Esophagus (tissue), 2 donors: ENCODE results near the gene VRTN. TPM values are rescaled to one million over a fixed set of nuclear protein-coding genes. Genes with fewer than 3 reads are reported as not detected.
"Not testable (repeated sequence)": the region's sequence is repeated elsewhere in the genome, so short reads cannot be mapped to it uniquely, and the experiment has no call there.

ENCODE experiments used
- H3K27ac ChIP-seq, 2 donors: one replicate each; pipeline ENCODE4 v1.5.1; 2013; ENCODE audit warnings: low read depth in 2 of 2, mild to moderate bottlenecking in 2 of 2, inconsistent platforms in 1 of 2, low read length in 1 of 2, moderate library complexity in 1 of 2
- H3K27me3 ChIP-seq, 2 donors: one replicate each; pipeline ENCODE4 v1.6.1; 2013; ENCODE audit warnings: low read length in 2 of 2, control low read depth in 1 of 2, mild to moderate bottlenecking in 1 of 2; ENCODE audit not compliant: insufficient read depth in 2 of 2, control insufficient read depth in 1 of 2
- H3K36me3 ChIP-seq, 2 donors: one replicate each; pipeline ENCODE4 v1.6.1; 2013; ENCODE audit warnings: low read length in 1 of 2; ENCODE audit not compliant: control insufficient read depth in 2 of 2, insufficient read depth in 2 of 2
- H3K4me1 ChIP-seq, 2 donors: one replicate each; pipeline ENCODE4 v1.6.1; 2013; ENCODE audit warnings: low read length in 1 of 2; ENCODE audit not compliant: control insufficient read depth in 2 of 2, insufficient read depth in 2 of 2
- H3K4me3 ChIP-seq, 2 donors: one replicate each; pipeline ENCODE4 v1.5.1; 2013; ENCODE audit warnings: low read length in 2 of 2, mild to moderate bottlenecking in 2 of 2, low read depth in 1 of 2, moderate library complexity in 1 of 2
- H3K9me3 ChIP-seq, 2 donors: one replicate each; pipeline ENCODE4 v1.6.1; 2013; ENCODE audit warnings: mild to moderate bottlenecking in 2 of 2, low read depth in 1 of 2, low read length in 1 of 2, moderate library complexity in 1 of 2; ENCODE audit not compliant: control insufficient read depth in 2 of 2, insufficient read depth in 1 of 2
- WGBS, 2 donors: extraction: QIAGEN DNeasy Blood & Tissue Kit; methylation state at CpG; one replicate each; pipeline ENCODE4 v1.1.7; 2013; 5-methylcytosine and 5-hydroxymethylcytosine counted together
- polyA plus RNA-seq, 2 donors: library from polyadenylated mRNA; stranded (reverse); fragments of 200-250 nt; gene quantifications; one replicate each; pipeline ENCODE4 v1.2.3, GENCODE V29; 2013
- donor health status: healthy with polysubstance abuse.
- donor health status: Bipolar disorder and iron deficiency.

The VRTN gene
- polyA plus RNA-seq, 2 donors: not detected

GRCh38 chr14:74313601-74314000, 34.7 kb upstream of the VRTN start:
- H3K4me1 ChIP-seq: peaks cover 0 to 2% of the 10 kb centered on the region in 2 donors
- H3K27ac ChIP-seq: no peak overlapping the region
- no peaks in the 10 kb centered on the region for H3K36me3 ChIP-seq
- H3K27me3 ChIP-seq: no peaks in the 10 kb centered on the region
- WGBS, 2 donors: 60 to 68% methylated on average over 5 of the region's 5 CpGs
- H3K9me3 ChIP-seq: no peaks in the 10 kb centered on the region
- no peak overlapping the region for H3K4me3 ChIP-seq

GRCh38 chr14:74314576-74314975, 33.7 kb upstream of the VRTN start:
- 78 to 82% methylated on average over 4 of the region's 4 CpGs for WGBS, 2 donors
- H3K27ac ChIP-seq: no peak overlapping the region
- H3K27me3 ChIP-seq: no peaks in the 10 kb centered on the region
- no peaks in the 10 kb centered on the region for H3K36me3 ChIP-seq
- no peak overlapping the region for H3K4me3 ChIP-seq
- no peaks in the 10 kb centered on the region for H3K9me3 ChIP-seq
- H3K4me1 ChIP-seq: peaks cover 0 to 2% of the 10 kb centered on the region in 2 donors

DNA sequence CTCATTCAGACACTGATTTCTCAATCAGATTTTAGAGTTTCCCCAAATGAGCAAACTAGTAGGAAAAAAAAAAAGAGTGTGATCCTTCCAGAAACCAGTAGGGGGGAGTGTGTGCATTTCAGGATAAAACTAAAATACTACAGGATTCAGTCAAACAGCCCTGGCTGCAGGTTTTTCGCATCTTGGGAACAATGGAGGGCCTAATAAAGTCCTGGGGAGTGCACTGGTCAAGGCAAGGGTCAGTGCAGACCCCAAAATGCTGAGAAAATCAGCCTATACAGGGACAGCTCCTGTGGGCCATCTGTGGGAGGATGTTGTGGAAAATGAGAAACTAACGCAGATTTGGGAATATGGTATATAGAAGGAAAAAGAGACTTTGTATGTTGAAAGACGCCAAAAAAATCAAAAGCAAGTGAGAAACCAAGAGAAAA, 23.3 kb upstream of the VRTN start:
- H3K27ac ChIP-seq: no peak overlapping the region
- H3K27me3 ChIP-seq: no peaks in the 10 kb centered on the region
- WGBS, 2 donors: 62 to 66% methylated on average over 3 of the region's 3 CpGs
- no peaks in the 10 kb centered on the region for H3K4me1 ChIP-seq
- H3K36me3 ChIP-seq: no peaks in the 10 kb centered on the region
- no peaks in the 10 kb centered on the region for H3K9me3 ChIP-seq
- H3K4me3 ChIP-seq: no peak overlapping the region

- no peak overlapping the region for H3K4me3 ChIP-seq
- no peak overlapping the region for H3K27ac ChIP-seq
- H3K36me3 ChIP-seq: no peaks in the 10 kb centered on the region
- 74% methylated on average over 3 of the region's 3 CpGs for WGBS, 2 donors
- H3K27me3 ChIP-seq: no peaks in the 10 kb centered on the region
- H3K9me3 ChIP-seq: no peaks in the 10 kb centered on the region
- no peaks in the 10 kb centered on the region for H3K4me1 ChIP-seq
Measured at GRCh38 chr14:74325446-74325845, 22.8 kb upstream of the VRTN start.

DNA sequence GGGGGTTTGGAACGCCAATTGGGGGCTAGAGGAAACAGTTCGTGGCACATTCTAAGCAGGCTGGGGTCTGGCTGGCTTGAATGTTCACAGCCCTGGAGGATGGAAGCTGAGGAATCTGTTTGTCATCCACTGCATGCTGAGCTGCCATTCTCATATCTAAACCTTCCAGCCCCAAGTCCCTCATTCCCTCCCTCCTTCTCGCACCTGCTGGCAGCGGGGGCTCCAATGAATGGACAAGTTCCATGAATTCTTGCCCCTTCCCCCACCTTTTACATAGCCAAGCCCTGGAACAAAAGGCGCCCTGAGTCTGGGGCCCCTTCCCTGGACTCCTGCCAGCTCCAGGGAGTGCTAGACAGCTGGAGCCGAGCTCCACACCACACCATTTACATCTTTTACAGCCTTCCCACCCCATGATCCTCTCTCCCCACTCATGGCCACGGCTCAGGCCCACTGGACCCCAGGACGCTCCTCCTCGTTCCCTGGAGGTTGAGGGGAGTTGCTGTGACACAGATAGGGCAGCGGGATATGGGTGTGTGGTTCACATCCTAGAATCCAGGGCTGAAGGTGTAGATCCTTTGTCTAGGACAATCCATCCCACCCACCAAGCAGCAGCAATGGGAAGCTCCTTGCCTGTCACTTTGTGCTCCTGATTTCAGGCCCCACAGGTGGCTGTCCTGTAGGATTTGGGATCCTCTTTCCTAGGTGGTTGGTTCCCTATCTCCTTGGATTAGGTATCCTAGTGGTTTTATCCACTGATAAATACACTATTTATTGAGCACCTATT, 21.7 kb upstream of the VRTN start:
- Histone ChIP-seq H3K4me1 (no peaks in the 10 kb centered on the region), H3K9me3 (no peaks in the 10 kb centered on the region), H3K36me3 (no peaks in the 10 kb centered on the region), H3K27ac (no peak overlapping the region), H3K27me3 (no peaks in the 10 kb centered on the region), H3K4me3 (no peak overlapping the region)
- 33 to 40% methylated on average over 10 of the region's 10 CpGs for WGBS, 2 donors

DNA sequence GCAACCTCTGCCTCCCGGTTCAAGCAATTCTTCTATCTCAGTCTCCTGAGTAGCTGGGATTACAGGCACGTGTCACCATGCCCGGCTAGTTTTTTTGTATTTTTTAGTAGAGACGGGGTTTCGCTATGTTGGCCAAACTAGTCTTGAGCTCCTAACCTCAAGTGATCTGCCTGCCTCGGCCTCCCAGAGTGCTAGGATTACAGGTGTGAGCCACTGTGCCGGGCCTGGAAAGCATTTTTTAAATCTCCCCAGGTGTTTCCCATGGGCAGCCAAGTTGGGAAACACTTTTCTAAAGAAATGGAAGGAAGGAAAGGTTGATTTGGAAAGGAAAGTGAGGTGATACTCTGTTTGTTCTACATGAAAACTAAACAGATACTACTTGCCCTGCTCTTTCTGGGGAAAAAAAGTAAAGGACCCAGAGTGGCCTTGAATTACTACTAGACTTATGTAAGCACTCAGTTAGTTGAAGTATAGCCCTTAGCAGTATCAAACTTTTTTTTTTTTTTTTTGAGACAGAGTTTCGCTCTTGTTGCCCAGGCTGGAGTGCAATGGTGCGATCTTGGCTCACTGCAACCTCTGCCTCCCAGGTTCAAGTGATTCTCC, 18.2 kb upstream of the VRTN start:
- WGBS, 2 donors: 79 to 85% methylated on average over 7 to 8 of the region's 9 CpGs
- not testable (repeated sequence) for H3K9me3 ChIP-seq, H3K4me3 ChIP-seq, H3K27me3 ChIP-seq, H3K27ac ChIP-seq, H3K36me3 ChIP-seq, H3K4me1 ChIP-seq

DNA sequence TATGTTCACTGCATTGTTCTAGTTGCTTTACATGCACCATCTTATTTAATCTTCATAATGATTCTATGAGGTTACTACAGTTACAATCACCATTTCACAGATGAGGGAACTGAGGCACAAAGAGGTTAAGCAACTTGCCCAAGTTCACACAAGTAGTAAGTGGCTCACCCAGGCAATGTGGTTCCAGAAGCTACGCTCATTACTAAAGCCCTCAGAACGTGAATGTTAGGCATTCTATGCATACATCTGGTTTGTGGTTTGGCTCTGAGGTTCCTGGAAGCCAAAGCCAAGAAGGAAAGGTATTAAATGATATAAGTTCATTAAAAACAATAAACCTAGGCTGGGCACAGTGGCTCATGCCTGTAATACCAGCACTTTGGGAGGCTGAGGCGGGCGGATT, 14.4 kb upstream of the VRTN start:
- Histone ChIP-seq H3K9me3 (no peaks in the 10 kb centered on the region), H3K27ac (no peak overlapping the region), H3K4me3 (no peak overlapping the region), H3K36me3 (no peaks in the 10 kb centered on the region), H3K27me3 (no peaks in the 10 kb centered on the region), H3K4me1 (no peaks in the 10 kb centered on the region)
- 62 to 75% methylated on average over 4 of the region's 4 CpGs for WGBS, 2 donors

DNA sequence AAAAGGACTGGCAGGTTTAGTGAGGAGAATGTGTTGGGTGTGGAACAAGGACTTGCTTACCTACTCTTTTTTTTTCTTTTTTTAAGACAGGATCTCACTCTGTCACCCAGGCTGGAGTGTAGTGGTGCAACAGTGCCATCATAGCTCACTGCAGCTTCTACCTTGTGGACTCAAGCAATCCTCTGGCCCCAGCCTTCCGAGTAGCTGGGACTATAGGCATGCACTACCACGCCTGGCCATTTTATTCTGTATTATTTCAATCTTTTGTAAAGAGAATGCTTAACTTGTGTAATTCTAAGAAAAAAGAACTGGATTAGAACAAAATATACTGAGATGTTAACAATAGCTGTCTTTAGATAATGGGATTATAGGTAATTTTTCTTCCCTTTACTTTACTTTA, 1.9 kb upstream of the VRTN start:
- no peak overlapping the region for H3K4me3 ChIP-seq

DNA sequence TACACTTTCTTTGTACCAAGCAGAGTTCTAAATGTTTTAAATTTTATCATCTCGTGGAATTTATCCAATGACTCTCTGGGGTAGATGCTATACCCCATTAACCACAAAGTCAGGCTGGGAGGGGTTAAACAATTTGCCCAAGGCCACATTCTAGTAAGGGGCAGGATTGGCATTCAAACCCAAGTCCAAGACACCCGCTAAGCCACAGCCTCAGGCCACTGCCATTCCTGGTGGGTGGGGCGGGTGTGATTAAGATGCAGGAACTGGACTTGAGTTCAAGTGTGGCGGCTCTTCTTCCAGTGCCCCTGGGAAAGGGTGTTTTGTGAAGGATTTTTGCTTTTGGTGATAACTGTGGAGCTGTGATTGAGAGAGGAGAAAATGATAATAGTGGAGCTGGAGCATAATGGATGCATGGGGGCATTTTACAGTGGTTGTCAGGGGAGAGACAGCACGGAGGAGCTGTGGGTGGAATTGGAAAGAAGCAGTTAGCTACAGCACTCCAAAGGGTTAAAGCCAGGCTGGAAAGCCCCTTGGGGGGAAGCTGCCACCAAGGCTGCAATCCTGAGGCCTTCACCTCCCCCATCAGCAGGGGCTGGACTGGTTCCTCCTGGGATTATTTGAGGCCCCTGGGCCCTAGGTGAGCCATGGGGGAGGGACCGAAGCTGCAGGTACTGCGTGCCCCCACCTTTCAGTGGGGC, 1.0 kb upstream of the VRTN start:
- Histone ChIP-seq H3K36me3 (no peaks in the 10 kb centered on the region), H3K4me1 (no peaks in the 10 kb centered on the region), H3K9me3 (no peaks in the 10 kb centered on the region), H3K27ac (no peak overlapping the region), H3K27me3 (no peaks in the 10 kb centered on the region), H3K4me3 (no peak overlapping the region)
- WGBS, 2 donors: 63 to 75% methylated on average over 7 of the region's 7 CpGs

More for the DNA sequence above, 1.9 kb upstream of the VRTN start:
- Histone ChIP-seq H3K27ac (no peak overlapping the region), H3K27me3 (no peaks in the 10 kb centered on the region), H3K36me3 (no peaks in the 10 kb centered on the region), H3K9me3 (no peaks in the 10 kb centered on the region), H3K4me1 (no peaks in the 10 kb centered on the region)
- WGBS, 2 donors: 70 to 81% methylated on average over 2 of the region's 2 CpGs
